HCT116 (cell line): ENCODE data around the gene CRYBB1. TPM values are rescaled to one million over a fixed set of nuclear protein-coding genes. Genes with fewer than 3 reads are reported as not detected.

ENCODE experiments used
- ATAC-seq: fragments of 200-7000 bp; cut with Tn5 transposase; 2 replicates; pipeline ENCODE4 v1.9.1; 2020; ENCODE audit warnings: mild to moderate bottlenecking, moderate library complexity
- BruUV-seq: library from RNA; stranded (reverse); fragments of 400-500 nt; replicated peaks from 2 replicates; lab custom pipeline; 2021; lab: Mats Ljungman, UMichigan
- CTCF ChIA-PET: fragments of 300-600 bp; sonication (Branson Sonifier 250); formaldehyde crosslinking; loops from one replicate; lab custom pipeline; 2021; ENCODE audit warnings: antibody characterized with exemption; lab: Charles Lee
- POLR2A ChIA-PET: fragments of 300-600, 350-600 bp; sonication (Branson Sonifier 250); formaldehyde crosslinking; loops from one replicate; lab custom pipeline; 2021; ENCODE audit warnings: antibody characterized with exemption; lab: Charles Lee
- RAD21 ChIA-PET, 2 experiments: fragments of 300-600 bp; sonication (Branson Sonifier 250); formaldehyde crosslinking; loops; one replicate each; lab custom pipeline; 2023; ENCODE audit warnings: low total read pairs in 2 of 2; ENCODE audit not compliant: uncharacterized antibody in 2 of 2, unreplicated experiment in 2 of 2, low non-redundant PET in 1 of 2; lab: Charles Lee
- DNase-seq: peaks from one replicate; pipeline ENCODE4 v3.0.0-alpha.2; 2010; ENCODE audit warnings: low read depth, low spot score
- H2AFZ ChIP-seq: fragments of 200-600 bp; shearing (Covaris generic), sonication (generic); 2 replicates; pipeline ENCODE4 v1.6.1; 2017; ENCODE audit warnings: low read depth, mixed run types, mixed read lengths, antibody characterized with exemption, low read length; ENCODE audit not compliant: poor library complexity, severe bottlenecking
- H3K27ac ChIP-seq: 2 replicates; pipeline ENCODE4 v1.5.1; 2012; ENCODE audit warnings: low read depth, low read length
- H3K27me3 ChIP-seq: fragments of 200-600 bp; sonication (generic); 2 replicates; pipeline ENCODE4 v1.6.1; 2016; ENCODE audit warnings: mixed run types, low read length, mixed read lengths; ENCODE audit not compliant: insufficient read depth
- H3K36me3 ChIP-seq, 2 experiments: fragments of 200-500 bp in 1 of 2; fragments of 200-600 bp in 1 of 2; sonication (Bioruptor generic) in 1 of 2; sonication (generic) in 1 of 2; 2 replicates each; pipeline versions ENCODE4 v1.5.1 to v1.6.1; 2014 to 2016; ENCODE audit warnings: low read length in 2 of 2, inconsistent platforms in 1 of 2, mixed read lengths in 1 of 2, mixed run types in 1 of 2; ENCODE audit not compliant: insufficient read depth in 2 of 2, control insufficient read depth in 1 of 2
- H3K4me1 ChIP-seq, 2 experiments: fragments of 200-600 bp in 1 of 2; sonication (generic) in 1 of 2; 2 replicates each; pipeline versions ENCODE4 v1.5.1 to v1.6.1; 2012 to 2017; ENCODE audit warnings: low read length in 2 of 2, inconsistent platforms in 1 of 2, mild to moderate bottlenecking in 1 of 2, mixed read lengths in 1 of 2, mixed run types in 1 of 2, moderate library complexity in 1 of 2; ENCODE audit not compliant: insufficient read depth in 2 of 2, control insufficient read depth in 1 of 2
- H3K4me2 ChIP-seq: fragments of 200-600 bp; sonication (generic); 2 replicates; pipeline ENCODE4 v1.6.1; 2017; ENCODE audit warnings: mixed run types, low read length, mixed read lengths
- H3K4me3 ChIP-seq, 2 experiments: fragments of 200-600 bp in 1 of 2; sonication (generic) in 1 of 2; replicated peaks in 1 of 2; 2 replicates each; pipeline ENCODE4 v1.5.1; 2011 to 2016; ENCODE audit warnings: low read length in 2 of 2, control low read depth in 1 of 2, low read depth in 1 of 2, mild to moderate bottlenecking in 1 of 2, mixed read lengths in 1 of 2, mixed run types in 1 of 2
- H3K79me2 ChIP-seq: fragments of 200-600 bp; sonication (generic); 2 replicates; pipeline ENCODE4 v1.6.1; 2017; ENCODE audit warnings: mild to moderate bottlenecking, mixed run types, low read length, moderate library complexity, mixed read lengths; ENCODE audit not compliant: insufficient read depth
- H3K9ac ChIP-seq: fragments of 200-600 bp; sonication (generic); 2 replicates; pipeline ENCODE4 v1.6.1; 2016; ENCODE audit warnings: low read length, mixed read lengths
- H3K9me2 ChIP-seq: fragments of 200-600 bp; sonication (generic), shearing (Covaris generic); 2 replicates; pipeline ENCODE4 v1.6.1; 2017; ENCODE audit warnings: mixed run types, mild to moderate bottlenecking, moderate library complexity; ENCODE audit not compliant: insufficient read depth
- H3K9me3 ChIP-seq, 2 experiments: fragments of 200-500 bp in 1 of 2; fragments of 200-600 bp in 1 of 2; sonication (Bioruptor generic) in 1 of 2; sonication (generic) in 1 of 2; 2 replicates each; pipeline ENCODE4 v1.6.1; 2014 to 2017; ENCODE audit warnings: low read length in 2 of 2, mixed read lengths in 2 of 2, inconsistent platforms in 1 of 2, low read depth in 1 of 2, mild to moderate bottlenecking in 1 of 2, mixed run types in 1 of 2, moderate library complexity in 1 of 2; ENCODE audit not compliant: control insufficient read depth in 1 of 2, insufficient read depth in 1 of 2
- H4K20me1 ChIP-seq: fragments of 200-600 bp; sonication (generic), shearing (Covaris generic); 2 replicates; pipeline ENCODE4 v1.6.1; 2017; ENCODE audit warnings: mixed run types, mild to moderate bottlenecking, moderate library complexity; ENCODE audit not compliant: insufficient read depth
- CBX3 ChIP-seq: IDR thresholded peaks from 2 replicates; pipeline ENCODE4 v1.6.1; 2012; ENCODE audit warnings: low read depth
- EGR1 ChIP-seq: IDR thresholded peaks from 2 replicates; pipeline ENCODE4 v1.6.1; 2012; ENCODE audit warnings: low read depth
- POLR2A ChIP-seq: IDR thresholded peaks from 2 replicates; pipeline ENCODE4 v1.7.0; 2011; ENCODE audit warnings: borderline replicate concordance; ENCODE audit not compliant: insufficient read depth, insufficient read length; ENCODE audit errors: extremely low read depth
- POLR2AphosphoS5 ChIP-seq: IDR thresholded peaks from 2 replicates; pipeline ENCODE4 v1.6.1; 2011; ENCODE audit warnings: mild to moderate bottlenecking, low read depth, low read length, moderate library complexity
- ZFX ChIP-seq: fragments of 450-650 bp; IDR thresholded peaks from 2 replicates; pipeline ENCODE4 v1.6.1; 2017
- intact Hi-C: fragments of 100-400 bp; cut with micrococcal nuclease; formaldehyde crosslinking; loops from 2 replicates; pipeline ENCODE4 v1.10.0; 2022
- total RNA-seq: library from RNA; stranded (reverse); gene quantifications from one replicate; pipeline ENCODE4 v1.2.1, GENCODE V29; 2021; ENCODE audit not compliant: unreplicated experiment
- TF ChIP-seq, protein P1 (sequence below), 3 experiments: fragments of 200-600 bp in 1 of 3; sonication (generic) in 1 of 3; IDR thresholded peaks in 2 of 3; conservative IDR thresholded peaks in 1 of 3; 2 replicates each; pipeline ENCODE4 v1.5.1; 2012 to 2017; ENCODE audit warnings: low read depth in 2 of 3, low read length in 2 of 3, antibody characterized with exemption in 1 of 3, borderline replicate concordance in 1 of 3, control low read depth in 1 of 3, mild to moderate bottlenecking in 1 of 3, mixed read lengths in 1 of 3, mixed run types in 1 of 3, moderate library complexity in 1 of 3; ENCODE audit not compliant: insufficient read depth in 1 of 3

The CRYBB1 gene
- total RNA-seq, 1 experiment from 2014 or later: not detected

DNA sequence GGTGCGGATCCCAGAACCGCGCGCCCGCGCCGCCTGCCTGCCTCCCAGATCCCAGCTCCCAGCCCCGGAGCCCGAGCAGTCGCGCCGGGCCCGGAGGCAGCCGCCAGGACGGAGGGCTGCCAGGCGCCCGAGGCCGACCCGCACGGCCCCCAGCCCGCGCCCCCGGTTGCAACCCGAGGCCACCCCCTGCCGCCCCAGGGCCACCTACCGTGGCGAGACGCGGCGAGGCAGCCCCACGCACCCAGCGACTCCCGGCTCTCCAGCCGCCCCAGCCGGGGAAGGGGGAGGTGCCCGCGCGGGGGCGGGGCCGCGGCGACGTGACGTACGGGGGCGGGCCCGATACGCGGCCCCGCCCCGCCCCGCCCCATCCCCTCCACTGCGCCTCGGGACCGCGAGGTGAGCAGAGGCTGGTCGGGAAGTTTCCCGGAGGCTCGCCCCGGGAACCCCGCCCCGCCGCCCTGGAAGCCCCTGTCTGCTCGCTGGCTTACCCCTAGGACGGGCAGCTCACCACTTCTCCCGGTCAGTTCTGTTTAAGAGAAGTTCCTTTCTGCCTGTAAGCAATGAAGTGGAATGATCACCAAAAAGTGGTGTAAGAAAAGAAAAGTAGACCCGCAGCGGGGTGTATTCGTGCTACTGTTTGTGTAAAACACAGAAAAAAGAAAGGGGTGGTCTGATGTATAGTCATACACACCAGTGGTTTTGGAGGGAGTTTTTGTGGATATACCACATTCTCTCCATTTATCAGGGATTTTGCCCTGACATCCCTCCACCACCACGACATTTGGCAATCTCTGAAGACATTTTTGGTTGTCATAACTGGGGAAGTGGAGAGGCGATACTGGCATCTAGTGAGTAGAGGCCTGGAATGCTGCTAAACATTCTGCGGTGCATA lies 27.7 kb downstream of the CRYBB1 start, which contains the start of gene TPST2:
Gene TPST2, minus strand, starts transcription at position 288 of the 892 bp plus-strand sequence. CDS start 48,502 bp downstream, outside the sequence.
- ChIA-PET RAD21 (interaction anchor here in 1 of 2 experiments (0.6 kb wide), 1 partner anchor 54 kb away, joined by 3 read pairs; no protein-coding TSS in a partner anchor), POLR2A (no interaction called here), CTCF (no interaction called here)
- H2AFZ ChIP-seq: peak within 1 kb of the TSS; percentile 98
- no peaks in the 10 kb centered on the region for H3K9me3 ChIP-seq
- peaks cover 8% of the 10 kb centered on the region; the same call in 1 of the 2 replicates for H3K27me3 ChIP-seq
- no peaks in the 10 kb centered on the region for H4K20me1 ChIP-seq
- peak within 1 kb of the TSS; percentile 99 for H3K4me2 ChIP-seq
- peak within 1 kb of the TSS; percentile 67 to 90 for H3K4me3 ChIP-seq
- DNase-seq (peak; percentile 19), ATAC-seq (peak; percentile 90)
- no peaks in the 10 kb centered on the region for H3K9me2 ChIP-seq
- peak within 1 kb of the TSS; percentile 59; the same call in 1 of the 2 replicates for H3K27ac ChIP-seq
- H3K4me1 ChIP-seq: peaks cover 8 to 18% of the 10 kb centered on the region in 2 experiments; a peak in 3 of 4 replicates
- intact Hi-C loops: no loop called here
- no peaks in the 10 kb centered on the region for H3K36me3 ChIP-seq
- H3K9ac ChIP-seq: peak within 1 kb of the TSS; percentile 79
- H3K79me2 ChIP-seq: peaks cover 15% of the 10 kb centered on the region; the same call in 1 of the 2 replicates
- TSS peak; percentile 60 for BruUV-seq
- peak; percentile 26; the same call in 1 of the 2 replicates for TF ChIP-seq EGR1
- TF ChIP-seq POLR2AphosphoS5: peak; percentile 85
- peak; percentile 29; the same call in 1 of the 2 replicates for TF ChIP-seq ZFX
- TF ChIP-seq CBX3: no peak
- TF ChIP-seq POLR2A: peak; percentile 43
- TF ChIP-seq, protein P1, sequence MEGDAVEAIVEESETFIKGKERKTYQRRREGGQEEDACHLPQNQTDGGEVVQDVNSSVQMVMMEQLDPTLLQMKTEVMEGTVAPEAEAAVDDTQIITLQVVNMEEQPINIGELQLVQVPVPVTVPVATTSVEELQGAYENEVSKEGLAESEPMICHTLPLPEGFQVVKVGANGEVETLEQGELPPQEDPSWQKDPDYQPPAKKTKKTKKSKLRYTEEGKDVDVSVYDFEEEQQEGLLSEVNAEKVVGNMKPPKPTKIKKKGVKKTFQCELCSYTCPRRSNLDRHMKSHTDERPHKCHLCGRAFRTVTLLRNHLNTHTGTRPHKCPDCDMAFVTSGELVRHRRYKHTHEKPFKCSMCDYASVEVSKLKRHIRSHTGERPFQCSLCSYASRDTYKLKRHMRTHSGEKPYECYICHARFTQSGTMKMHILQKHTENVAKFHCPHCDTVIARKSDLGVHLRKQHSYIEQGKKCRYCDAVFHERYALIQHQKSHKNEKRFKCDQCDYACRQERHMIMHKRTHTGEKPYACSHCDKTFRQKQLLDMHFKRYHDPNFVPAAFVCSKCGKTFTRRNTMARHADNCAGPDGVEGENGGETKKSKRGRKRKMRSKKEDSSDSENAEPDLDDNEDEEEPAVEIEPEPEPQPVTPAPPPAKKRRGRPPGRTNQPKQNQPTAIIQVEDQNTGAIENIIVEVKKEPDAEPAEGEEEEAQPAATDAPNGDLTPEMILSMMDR (IDR thresholded peaks at IDR 0.05 in 2 of 3, conservative IDR thresholded peaks at IDR 0.05 in 1 of 3; ENCODE audit: borderline replicate concordance in 1 of 3, insufficient read depth in 1 of 3, low read depth in 2 of 3, low read length in 2 of 3): no peak
